ENCODE measurements around the gene POU2F3.

- TF ChIP-seq CTCF (IDR thresholded peaks at IDR 0.05; ENCODE audit: low read length) (no peak), EZH2 (IDR thresholded peaks at IDR 0.05; ENCODE audit: borderline replicate concordance, low read length) (no peak)
These were observed 31.9 kb upstream of the POU2F3 start for GRCh38 chr11:120208001-120208441.

Measured in OCI-LY1 (cell line).